Heart right ventricle (tissue), 16 donors: Measurements from ENCODE around the gene DPP9. TPM values are rescaled to one million over a fixed set of nuclear protein-coding genes. Genes with fewer than 3 reads are reported as not detected.
A peak's percentile ranks its signal among the peaks of the same experiment; 100 is the strongest.

Experiments
- ATAC-seq, 8 donors: fragments of 200-7000 bp; cut with Tn5 transposase; one replicate each; pipeline ENCODE4 v1.9.1; 2020; ENCODE audit warnings: mild to moderate bottlenecking in 8 of 8, moderate library complexity in 8 of 8, moderate number of reproducible peaks in 1 of 8
- DNase-seq, 2 donors: peaks; one replicate each; pipeline ENCODE4 v3.0.0-alpha.2; 2020
- H3K27ac ChIP-seq, 10 donors: fragments of 200-600 bp; sonication (generic) in 2 of 10; one replicate each; pipeline versions ENCODE4 v1.5.0 to v1.8.0; 2020 to 2022; ENCODE audit warnings: mild to moderate bottlenecking in 3 of 10
- H3K27me3 ChIP-seq, 7 donors: fragments of 200-600 bp; one replicate each; pipeline ENCODE4 v1.8.0; 2021 to 2022; ENCODE audit warnings: mild to moderate bottlenecking in 2 of 7
- H3K36me3 ChIP-seq, 9 donors: fragments of 200-600 bp; sonication (generic) in 1 of 9; one replicate each; pipeline versions ENCODE4 v1.5.0 to v1.8.0; 2020 to 2022; ENCODE audit warnings: mild to moderate bottlenecking in 2 of 9
- H3K4me1 ChIP-seq, 9 donors: fragments of 200-600 bp; sonication (generic) in 1 of 9; one replicate each; pipeline versions ENCODE4 v1.5.0 to v1.8.0; 2020 to 2022; ENCODE audit warnings: mild to moderate bottlenecking in 4 of 9
- H3K4me3 ChIP-seq, 10 donors: fragments of 200-600 bp; sonication (generic) in 2 of 10; one replicate each; pipeline versions ENCODE4 v1.5.0 to v1.8.0; 2020 to 2022; ENCODE audit warnings: mild to moderate bottlenecking in 7 of 10, moderate library complexity in 2 of 10
- H3K9me3 ChIP-seq, 11 donors: fragments of 200-600 bp in 10 of 11; sonication (generic) in 2 of 11; one replicate each; pipeline versions ENCODE4 v1.5.0 to v1.8.0; 2013 to 2022; ENCODE audit warnings: mild to moderate bottlenecking in 2 of 11, control low read depth in 1 of 11, moderate library complexity in 1 of 11
- WGBS, 2 donors: extraction: QIAGEN DNeasy Blood & Tissue Kit; methylation state at CpG; one replicate each; pipeline ENCODE4 v1.1.7; 2013; ENCODE audit warnings: inconsistent platforms in 1 of 2; 5-methylcytosine and 5-hydroxymethylcytosine counted together
- intact Hi-C, 10 donors: fragments of 100-400 bp; cut with DNase I; formaldehyde crosslinking; loops; one replicate each; pipeline versions ENCODE4 v1.11.1 to v1.14.2; 2022
- polyA plus RNA-seq, 2 donors: library from polyadenylated mRNA; stranded (reverse); fragments of 200-250 nt; gene quantifications; one replicate each; pipeline ENCODE4 v1.2.3, GENCODE V29; 2013
- total RNA-seq, 10 donors: library from RNA; stranded (reverse); fragmentation: NEBNext Ultra II Directional in 3 of 10; extraction: Animal tissue kit (Norgen Biotek cat#: 25700) in 3 of 10; gene quantifications; one replicate each; pipeline versions ENCODE4 v1.2.1 to v1.2.4, GENCODE V29; 2021 to 2023
- TF ChIP-seq, protein P1 (sequence below), 9 donors: fragments of 200-600 bp; sonication (generic) in 2 of 9; IDR thresholded peaks; one replicate each; pipeline versions ENCODE4 v1.5.0 to v1.8.0; 2021 to 2022; ENCODE audit warnings: antibody characterized with exemption in 9 of 9, mild to moderate bottlenecking in 5 of 9, moderate library complexity in 1 of 9
- donor health status: Arrhythmogenic right ventricular cardiomyopathy.
- donor health status: ischemic (EF 13 %, LVEDD 7.1; RV severe dilation, severe dysfunction).
- donor health status: healthy with polysubstance abuse.
- donor health status: DM: no; HTN: yes; CAD: no.
- donor health status: DM: no; HTN: no; CAD: no.
- donor health status: ischemic (EF 25% LVEDD 6.9; RV normal size, moderate dysfunction).
- donor health status: ischemic (EF 25% LVEDD 5.7; RV mildly dilated, moderate dysfunction).
- donor health status: healthy.
- donor health status: DM: yes; HTN: yes; CAD: no.
- donor health status: Ischemic cardiomyopathy.
- donor health status: ischemic (EF 35%, LVEDD 5.7; RV mildly dilated, moderate dysfunction).
- donor health status: nonischemic (EF 11% LVEDD 7.7; RV severe dilation, severe dysfunction).
- donor health status: DM: yes; HTN: yes; CAD: no.
- donor health status: PGD.
- donor health status: ischemic (EF 29% LVEDD 5.4; RV normal size, mild dysfunction).
- donor health status: nonischemic (EF 23%, LVEDD 6.1; RV moderate dilation, normal function).

Gene DPP9
- total and polyA plus RNA-seq, 12 donors: 34.0 to 52.2 (median 43.2) TPM

GRCh38 chr19:4638828-4639530 lies 84.7 kb downstream of the DPP9 start, which contains the start of gene TNFAIP8L1:
Gene TNFAIP8L1, plus strand, starts transcription at chr19:4639516. Its CDS starts 12,354 bp downstream, at chr19:4651870.
- H3K4me3 ChIP-seq: peak within 1 kb of the TSS; percentile 49 to 89 (median 81)
- intact Hi-C loops: loop anchor here in 8 of 10 donors (5.0 to 10.0 kb wide), 3 partner anchors 54 to 82 kb away; partner anchors contain the start of gene SEMA6B (in 6 of the 8)
- TF ChIP-seq, protein P1, sequence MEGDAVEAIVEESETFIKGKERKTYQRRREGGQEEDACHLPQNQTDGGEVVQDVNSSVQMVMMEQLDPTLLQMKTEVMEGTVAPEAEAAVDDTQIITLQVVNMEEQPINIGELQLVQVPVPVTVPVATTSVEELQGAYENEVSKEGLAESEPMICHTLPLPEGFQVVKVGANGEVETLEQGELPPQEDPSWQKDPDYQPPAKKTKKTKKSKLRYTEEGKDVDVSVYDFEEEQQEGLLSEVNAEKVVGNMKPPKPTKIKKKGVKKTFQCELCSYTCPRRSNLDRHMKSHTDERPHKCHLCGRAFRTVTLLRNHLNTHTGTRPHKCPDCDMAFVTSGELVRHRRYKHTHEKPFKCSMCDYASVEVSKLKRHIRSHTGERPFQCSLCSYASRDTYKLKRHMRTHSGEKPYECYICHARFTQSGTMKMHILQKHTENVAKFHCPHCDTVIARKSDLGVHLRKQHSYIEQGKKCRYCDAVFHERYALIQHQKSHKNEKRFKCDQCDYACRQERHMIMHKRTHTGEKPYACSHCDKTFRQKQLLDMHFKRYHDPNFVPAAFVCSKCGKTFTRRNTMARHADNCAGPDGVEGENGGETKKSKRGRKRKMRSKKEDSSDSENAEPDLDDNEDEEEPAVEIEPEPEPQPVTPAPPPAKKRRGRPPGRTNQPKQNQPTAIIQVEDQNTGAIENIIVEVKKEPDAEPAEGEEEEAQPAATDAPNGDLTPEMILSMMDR (IDR thresholded peaks at IDR 0.05): no peak
- peak; percentile 92 to 96 (median 94) for ATAC-seq
- peaks cover 7 to 74% (median 58%) of the 10 kb centered on the region in 9 donors for H3K4me1 ChIP-seq
- DNase-seq: peak; percentile 97 to 98
- WGBS, 2 donors: 2% methylated on average over 45 to 49 of the region's 49 CpGs
- H3K27ac ChIP-seq: peak within 1 kb of the TSS; percentile 18 to 92 (median 86)
- no peaks in the 10 kb centered on the region for H3K9me3 ChIP-seq
- no peaks in the 10 kb centered on the region for H3K36me3 ChIP-seq
- peaks cover 0 to 5% (median 0%) of the 10 kb centered on the region in 7 donors for H3K27me3 ChIP-seq

- DNase-seq (peak; percentile 70 to 80), ATAC-seq (peak in 7 of 8 donors; percentile 29 to 81 (median 52))
- Histone ChIP-seq H3K27ac (peak overlapping the region in 9 of 10 donors; percentile 70 to 92 (median 80)), H3K9me3 (no peaks in the 10 kb centered on the region), H3K4me1 (peaks cover 7 to 81% (median 61%) of the 10 kb centered on the region in 9 donors), H3K27me3 (peaks cover 0 to 5% (median 0%) of the 10 kb centered on the region in 7 donors), H3K36me3 (no peaks in the 10 kb centered on the region), H3K4me3 (peak overlapping the region in 6 of 10 donors; percentile 45 to 89 (median 86))
- TF ChIP-seq, protein P1 (IDR thresholded peaks at IDR 0.05): no peak
- WGBS, 2 donors: 37 to 55% methylated on average over 11 of the region's 11 CpGs
- intact Hi-C loops: loop anchor here in 8 of 10 donors (5.0 to 10.0 kb wide), 3 partner anchors 54 to 81 kb away; partner anchors contain the start of gene SEMA6B (in 6 of the 8)
Observed at GRCh38 chr19:4638317-4638716, 85.3 kb downstream of the DPP9 start.

DNA sequence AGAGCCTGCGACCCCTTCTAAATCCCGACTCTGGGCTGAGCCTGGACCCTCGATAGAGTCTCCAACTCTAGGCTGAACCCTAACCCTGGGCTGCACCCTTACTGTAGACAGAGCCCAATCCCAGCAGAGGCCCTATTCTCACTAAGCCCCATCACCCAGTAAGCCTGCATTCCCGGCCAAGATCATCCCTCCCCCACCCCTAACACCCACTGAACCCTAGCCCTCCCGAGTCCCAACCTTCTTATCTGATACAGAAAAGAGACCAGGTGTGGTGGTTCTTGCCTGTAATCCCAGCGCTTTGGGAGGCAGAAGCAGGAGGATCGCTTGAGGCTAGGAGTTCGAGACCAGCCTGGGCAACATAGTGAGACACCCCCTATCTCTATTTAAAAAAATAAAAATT lies 86.9 kb downstream of the DPP9 start:
- H3K9me3 ChIP-seq: no peaks in the 10 kb centered on the region
- TF ChIP-seq, protein P1 (IDR thresholded peaks at IDR 0.05): no peak
- intact Hi-C loops: loop anchor here (1.0 to 10.0 kb wide), 6 partner anchors 52 to 79 kb away; partner anchors contain the start of gene SEMA6B (in 6 of the 10)
- H3K27me3 ChIP-seq: peaks cover 0 to 5% (median 0%) of the 10 kb centered on the region in 7 donors
- H3K4me1 ChIP-seq: peaks cover 7 to 79% (median 57%) of the 10 kb centered on the region in 9 donors
- no peak for DNase-seq
- no peak for ATAC-seq
- 64 to 65% methylated on average over 8 of the region's 8 CpGs for WGBS, 2 donors
- no peaks in the 10 kb centered on the region for H3K36me3 ChIP-seq
- peak overlapping the region in 6 of 10 donors; percentile 39 to 62 (median 56) for H3K4me3 ChIP-seq
- peak overlapping the region in 6 of 10 donors; percentile 50 to 86 (median 64) for H3K27ac ChIP-seq

DNA sequence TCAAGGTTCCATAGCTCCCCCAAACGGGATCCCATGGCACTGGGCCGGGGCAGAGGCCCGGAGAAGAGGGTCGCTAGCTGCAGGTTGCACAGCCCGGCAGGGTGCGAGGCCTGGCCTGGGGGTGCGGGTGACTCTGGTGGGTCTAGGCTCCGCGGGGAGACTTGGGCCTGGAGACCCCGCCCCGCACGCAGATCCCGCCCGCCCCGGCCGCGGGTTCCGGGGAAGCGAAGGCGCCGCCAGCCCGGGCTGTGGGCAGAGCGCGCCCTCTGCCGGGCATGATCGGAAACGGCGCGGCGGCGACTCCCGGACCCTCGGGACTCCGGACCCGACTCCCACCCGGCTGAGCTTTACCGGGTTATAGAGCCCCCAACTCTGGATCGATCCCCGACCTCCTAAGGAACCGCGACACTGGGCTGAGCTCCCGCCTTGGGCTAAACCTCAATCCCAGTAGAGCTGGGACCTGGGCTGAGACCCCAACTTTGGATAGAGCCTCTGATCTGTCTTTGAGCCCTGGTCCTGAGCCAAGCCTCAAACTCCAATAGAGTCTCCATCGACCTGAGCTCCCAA lies 87.4 kb downstream of the DPP9 start:
- TF ChIP-seq, protein P1 (IDR thresholded peaks at IDR 0.05): peak; percentile 92 to 98 (median 96)
- Histone ChIP-seq H3K27ac (peak overlapping the region in 7 of 10 donors; percentile 30 to 86 (median 59)), H3K36me3 (no peaks in the 10 kb centered on the region), H3K9me3 (no peaks in the 10 kb centered on the region), H3K27me3 (peaks cover 0 to 5% (median 0%) of the 10 kb centered on the region in 7 donors), H3K4me1 (peaks cover 7 to 76% (median 52%) of the 10 kb centered on the region in 9 donors), H3K4me3 (peak overlapping the region; percentile 39 to 63 (median 56))
- ATAC-seq: peak in 5 of 8 donors; percentile 3 to 32 (median 13)
- DNase-seq: peak; percentile 61 to 83
- intact Hi-C loops: loop anchor here (1.0 to 10.0 kb wide), 6 partner anchors 51 to 79 kb away; partner anchors contain the start of gene SEMA6B (in 6 of the 10)
- 0% methylated on average over 43 of the region's 43 CpGs for WGBS, 2 donors
